ENCODE data around the gene ZBTB20. TPM values are rescaled to one million over a fixed set of nuclear protein-coding genes. Genes with fewer than 3 reads are reported as not detected.

The ZBTB20 gene
- total and polyA plus RNA-seq, 7 donors, result under 0.01 to 113 (median 58.6) TPM

DNA sequence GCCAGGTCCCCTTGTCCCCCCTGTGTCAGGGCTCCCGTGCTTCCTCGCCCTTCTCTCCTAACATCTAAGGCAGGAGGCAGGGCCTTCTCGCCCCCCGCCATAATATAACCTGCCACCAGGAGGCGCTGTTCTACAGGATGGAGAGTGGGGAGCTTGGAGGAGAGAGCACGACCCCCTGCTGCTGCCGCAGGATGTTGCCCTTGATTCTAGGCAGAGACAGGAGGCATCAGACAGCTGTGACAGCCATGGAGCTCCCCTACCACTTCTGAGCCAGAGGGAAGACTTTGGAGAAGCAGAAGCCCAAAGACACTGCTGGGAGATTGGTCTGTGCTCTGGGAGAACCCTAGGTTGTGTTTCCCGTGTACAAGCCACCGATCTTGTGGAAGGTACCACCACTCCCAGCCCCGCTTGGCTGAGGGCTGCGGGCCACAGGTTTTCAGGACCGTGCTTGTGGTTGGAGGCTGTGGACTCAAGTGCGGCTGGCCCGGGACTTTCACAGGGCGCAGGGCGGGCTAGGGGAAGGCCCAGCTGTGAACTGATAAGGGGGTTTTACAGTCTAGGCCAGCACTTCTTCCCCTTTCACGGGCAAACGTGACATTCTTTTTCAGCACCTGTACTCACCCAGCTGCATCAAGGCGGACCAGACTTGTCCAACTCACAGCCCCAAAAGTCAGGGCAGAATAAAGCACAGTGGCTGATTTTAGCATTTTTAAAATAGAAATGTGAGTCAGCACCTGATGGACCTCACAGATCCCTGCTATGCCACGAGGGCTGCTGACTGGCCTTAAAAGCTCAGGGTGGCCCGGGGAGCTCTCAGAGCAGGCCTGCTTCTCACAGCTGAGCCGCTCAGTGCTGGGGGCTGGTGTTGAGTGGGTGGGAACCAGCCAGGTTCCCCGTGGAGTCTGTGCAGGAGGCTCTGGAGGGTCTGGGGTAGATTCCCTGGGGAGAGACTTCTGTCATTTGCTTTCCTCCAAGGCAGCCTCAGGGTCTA lies 855.9 kb downstream of the ZBTB20 start:
- Histone ChIP-seq H3K9me3 (no peaks in the 10 kb centered on the region), H3K4me1 (no peaks in the 10 kb centered on the region), H3K36me3 (no peaks in the 10 kb centered on the region), H3K27ac (no peak overlapping the region), H3K4me3 (no peak overlapping the region), H3K27me3 (no peaks in the 10 kb centered on the region)
- no peak for TF ChIP-seq EP300 (IDR thresholded peaks at IDR 0.05)
- TF ChIP-seq, protein P1, sequence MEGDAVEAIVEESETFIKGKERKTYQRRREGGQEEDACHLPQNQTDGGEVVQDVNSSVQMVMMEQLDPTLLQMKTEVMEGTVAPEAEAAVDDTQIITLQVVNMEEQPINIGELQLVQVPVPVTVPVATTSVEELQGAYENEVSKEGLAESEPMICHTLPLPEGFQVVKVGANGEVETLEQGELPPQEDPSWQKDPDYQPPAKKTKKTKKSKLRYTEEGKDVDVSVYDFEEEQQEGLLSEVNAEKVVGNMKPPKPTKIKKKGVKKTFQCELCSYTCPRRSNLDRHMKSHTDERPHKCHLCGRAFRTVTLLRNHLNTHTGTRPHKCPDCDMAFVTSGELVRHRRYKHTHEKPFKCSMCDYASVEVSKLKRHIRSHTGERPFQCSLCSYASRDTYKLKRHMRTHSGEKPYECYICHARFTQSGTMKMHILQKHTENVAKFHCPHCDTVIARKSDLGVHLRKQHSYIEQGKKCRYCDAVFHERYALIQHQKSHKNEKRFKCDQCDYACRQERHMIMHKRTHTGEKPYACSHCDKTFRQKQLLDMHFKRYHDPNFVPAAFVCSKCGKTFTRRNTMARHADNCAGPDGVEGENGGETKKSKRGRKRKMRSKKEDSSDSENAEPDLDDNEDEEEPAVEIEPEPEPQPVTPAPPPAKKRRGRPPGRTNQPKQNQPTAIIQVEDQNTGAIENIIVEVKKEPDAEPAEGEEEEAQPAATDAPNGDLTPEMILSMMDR (IDR thresholded peaks at IDR 0.05), result peak in 3 of 4 experiments; percentile 38 to 51 (median 48)
- WGBS, 2 donors, result 38 to 54% methylated on average over 23 of the region's 23 CpGs
- intact Hi-C loops (cut with DNase I), result no loop called here
- peak; percentile 67 for DNase-seq

DNA sequence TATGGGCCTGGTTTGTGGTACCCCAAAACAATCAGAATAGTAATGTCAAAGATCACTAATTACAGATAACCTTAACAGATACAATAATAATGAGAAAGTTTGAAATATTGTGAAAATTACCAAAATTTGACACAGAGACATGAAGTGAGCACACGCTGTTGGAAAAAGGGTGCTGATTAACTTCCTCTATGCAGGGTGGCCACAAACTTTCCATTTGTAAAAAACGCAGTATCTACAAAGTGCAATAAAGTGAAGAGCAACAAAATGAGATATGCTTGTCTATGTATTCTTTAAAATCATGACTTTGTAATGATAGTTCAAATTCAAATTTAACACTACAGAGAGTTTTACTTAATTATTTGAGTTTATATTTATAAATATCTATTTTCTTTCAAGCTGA lies 860.8 kb downstream of the ZBTB20 start:
- Histone ChIP-seq H3K9me3 (no peaks in the 10 kb centered on the region), H3K4me3 (no peak overlapping the region), H3K27me3 (no peaks in the 10 kb centered on the region), H3K36me3 (no peaks in the 10 kb centered on the region), H3K4me1 (no peaks in the 10 kb centered on the region), H3K27ac (no peak overlapping the region)
- WGBS, 2 donors, result 71 to 79% methylated on average over 2 of the region's 2 CpGs
- intact Hi-C loops (cut with DNase I), result no loop called here
- TF ChIP-seq EP300 (IDR thresholded peaks at IDR 0.05), result no peak
- TF ChIP-seq, protein P1 (IDR thresholded peaks at IDR 0.05), result no peak
- no peak for TF ChIP-seq POLR2AphosphoS5 (IDR thresholded peaks at IDR 0.05)
- TF ChIP-seq POLR2A (IDR thresholded peaks at IDR 0.05), result no peak
- no peak for DNase-seq

DNA sequence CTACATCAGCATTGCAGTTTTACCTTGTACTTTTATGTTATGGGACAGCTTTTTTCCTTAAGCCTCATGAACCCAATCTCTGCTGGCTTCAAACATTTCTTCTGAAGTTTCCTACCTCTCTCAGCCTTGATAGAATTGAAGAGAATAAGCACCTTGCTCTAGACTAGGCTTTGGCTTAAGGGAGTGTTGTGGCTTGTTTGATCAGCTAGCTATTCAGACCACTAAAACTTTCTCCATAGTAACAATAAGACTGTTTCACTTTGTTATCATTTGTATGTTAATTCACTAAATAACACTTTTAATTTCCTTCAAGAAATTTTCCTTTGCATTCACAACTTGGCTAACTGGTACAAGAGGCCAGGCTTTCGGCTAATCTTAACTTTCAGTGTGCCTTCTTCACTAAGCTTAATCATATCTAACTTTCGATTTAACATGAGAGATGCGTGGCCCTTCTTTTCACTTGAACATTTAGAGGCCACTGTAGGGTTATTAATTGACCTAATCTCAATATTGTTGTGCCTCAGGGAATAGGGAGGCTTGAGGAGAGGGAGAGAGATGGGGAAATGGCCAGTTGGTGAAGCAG lies 861.3 kb downstream of the ZBTB20 start:
- Histone ChIP-seq H3K27me3 (no peaks in the 10 kb centered on the region), H3K4me3 (no peak overlapping the region), H3K4me1 (no peaks in the 10 kb centered on the region), H3K36me3 (no peaks in the 10 kb centered on the region), H3K9me3 (no peaks in the 10 kb centered on the region), H3K27ac (no peak overlapping the region)
- 87% methylated on average over 3 of the region's 3 CpGs for WGBS, 2 donors
- intact Hi-C loops (cut with DNase I), result no loop called here
- TF ChIP-seq, protein P1 (IDR thresholded peaks at IDR 0.05), result no peak
- TF ChIP-seq POLR2AphosphoS5 (IDR thresholded peaks at IDR 0.05) (no peak), EP300 (IDR thresholded peaks at IDR 0.05) (no peak), POLR2A (IDR thresholded peaks at IDR 0.05) (no peak)
- no peak for DNase-seq

DNA sequence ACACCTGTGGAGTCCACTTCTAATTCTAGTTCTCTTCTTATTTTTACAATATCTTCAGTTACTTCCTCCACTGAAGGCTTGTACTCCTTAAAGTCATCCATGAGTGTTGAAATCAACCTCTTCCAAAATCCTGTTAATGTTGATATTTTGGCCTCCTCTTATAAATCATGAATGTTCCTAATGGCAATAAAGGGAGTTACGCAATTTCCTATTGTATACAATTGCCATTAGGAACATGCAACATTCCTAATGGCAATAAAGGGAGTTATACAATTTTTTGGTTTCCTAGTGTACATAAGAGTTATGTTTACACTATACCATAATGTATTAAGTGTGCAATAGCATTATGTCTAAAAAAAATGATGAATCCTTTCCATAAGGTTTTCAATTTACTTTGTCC lies 862.4 kb downstream of the ZBTB20 start:
- no peak for TF ChIP-seq POLR2AphosphoS5 (IDR thresholded peaks at IDR 0.05)
- no peak for TF ChIP-seq POLR2A (IDR thresholded peaks at IDR 0.05)
- TF ChIP-seq EP300 (IDR thresholded peaks at IDR 0.05), result no peak
- TF ChIP-seq, protein P1 (IDR thresholded peaks at IDR 0.05), result no peak

More for the DNA sequence above, 862.4 kb downstream of the ZBTB20 start:
- Histone ChIP-seq H3K4me1 (no peaks in the 10 kb centered on the region), H3K4me3 (no peak overlapping the region), H3K9me3 (no peaks in the 10 kb centered on the region), H3K27ac (no peak overlapping the region), H3K27me3 (no peaks in the 10 kb centered on the region), H3K36me3 (no peaks in the 10 kb centered on the region)
- intact Hi-C loops (cut with DNase I), result no loop called here
- no peak for DNase-seq
- WGBS, 2 donors, result 93 to 97% methylated on average over 1 of the region's 1 CpG

Small RNA genes lying within 50 kb of the gene (small RNA-seq; reads per million reads assigned to genes)
- 0 to 0.18 (median 0) reads per million in 3 donors for gene MIR4796
